ENCODE measurements around the gene RTCA. TPM values are rescaled to one million over a fixed set of nuclear protein-coding genes. Genes with fewer than 3 reads are reported as not detected.

Gene RTCA
- total and polyA plus RNA-seq, 2 donors (not counting 1 experiment from before 2014, with no cell fraction given) = 15.7 to 31.0 TPM

GRCh38 chr1:100277866-100278265, 11.8 kb downstream of the RTCA start:
- ATAC-seq (ENCODE audit: low read depth) (no peak), DNase-seq (peak; percentile 22)
- H3K4me1 Mint-ChIP-seq = no peaks in the 10 kb centered on the region
- intact Hi-C loops (cut with micrococcal nuclease) = loop anchor here (2.0 kb wide), 1 partner anchor 181 kb away; no protein-coding TSS in a partner anchor
- Histone ChIP-seq H3K4me3 (ENCODE audit: control extremely low read depth in 1 of 5, extremely low read depth in 1 of 5, insufficient read depth in 1 of 5, low read depth in 2 of 5, low read length in 4 of 5) (no peak overlapping the region), H3K27ac (ENCODE audit: low read length in 2 of 2) (no peak overlapping the region), H3K4me1 (ENCODE audit: control insufficient read depth in 2 of 2, insufficient read depth in 2 of 2, low read length in 2 of 2) (no peaks in the 10 kb centered on the region), H3K36me3 (replicated peaks in 1 of 2; ENCODE audit: control extremely low read depth in 1 of 2, control insufficient read depth in 1 of 2, extremely low read depth in 1 of 2, insufficient read depth in 2 of 2, low read length in 1 of 2) (peaks cover 5 to 81% of the 10 kb centered on the region in 2 experiments), H3K9ac (ENCODE audit: low read length) (no peak overlapping the region), H3K27me3 (replicated peaks in 1 of 4; ENCODE audit: control extremely low read depth in 1 of 4, control insufficient read depth in 3 of 4, insufficient read depth in 4 of 4, low read length in 3 of 4) (no peaks in the 10 kb centered on the region), H3K9me3 (ENCODE audit: control extremely low read depth in 1 of 3, control insufficient read depth in 2 of 3, insufficient read depth in 1 of 3, low read length in 2 of 3) (no peaks in the 10 kb centered on the region), H4K20me1 (ENCODE audit: control insufficient read depth, insufficient read depth, low read length, poor library complexity, severe bottlenecking) (no peaks in the 10 kb centered on the region), H3K4me2 (replicated peaks; ENCODE audit: low read depth, low read length, poor library complexity, severe bottlenecking) (no peak overlapping the region), H2AFZ (ENCODE audit: insufficient read depth, low read depth, low read length, poor library complexity, severe bottlenecking) (no peak overlapping the region), H3K79me2 (ENCODE audit: control insufficient read depth, insufficient read depth, low read length) (no peaks in the 10 kb centered on the region)
- CTCF ChIA-PET = interaction anchor here (0.7 to 1.8 kb wide), 4 partner anchors 177 to 183 kb away, joined by 3 to 6 read pairs (median 4); no protein-coding TSS in a partner anchor
- no CpG with 5 or more reads among the region's 1 CpG for WGBS (ENCODE audit: insufficient coverage)
- H3K27me3 Mint-ChIP-seq = no peaks in the 10 kb centered on the region
- no peak overlapping the region for H3K27ac Mint-ChIP-seq
- POLR2A ChIA-PET = no interaction called here
- TF ChIP-seq EZH2 (IDR thresholded peaks at IDR 0.05; ENCODE audit: borderline replicate concordance, insufficient read depth, low read depth, low read length, poor library complexity, severe bottlenecking) = no peak
- TF ChIP-seq CTCF (IDR thresholded peaks at IDR 0.05) = no peak
- no peaks in the 10 kb centered on the region for H3K9me3 Mint-ChIP-seq (ENCODE audit: insufficient read depth)
- no peak overlapping the region for H3K4me3 Mint-ChIP-seq

- Histone ChIP-seq H3K9ac (ENCODE audit: low read length) (no peak overlapping the region), H3K79me2 (ENCODE audit: control insufficient read depth, insufficient read depth, low read length) (no peaks in the 10 kb centered on the region), H4K20me1 (ENCODE audit: control insufficient read depth, insufficient read depth, low read length, poor library complexity, severe bottlenecking) (no peaks in the 10 kb centered on the region), H3K4me1 (ENCODE audit: control insufficient read depth in 2 of 2, insufficient read depth in 2 of 2, low read length in 2 of 2) (no peaks in the 10 kb centered on the region), H3K9me3 (ENCODE audit: control extremely low read depth in 1 of 3, control insufficient read depth in 2 of 3, insufficient read depth in 1 of 3, low read length in 2 of 3) (no peaks in the 10 kb centered on the region), H3K4me3 (ENCODE audit: control extremely low read depth in 1 of 5, extremely low read depth in 1 of 5, insufficient read depth in 1 of 5, low read depth in 2 of 5, low read length in 4 of 5) (no peak overlapping the region), H3K27me3 (replicated peaks in 1 of 4; ENCODE audit: control extremely low read depth in 1 of 4, control insufficient read depth in 3 of 4, insufficient read depth in 4 of 4, low read length in 3 of 4) (no peaks in the 10 kb centered on the region), H3K4me2 (replicated peaks; ENCODE audit: low read depth, low read length, poor library complexity, severe bottlenecking) (no peak overlapping the region), H3K36me3 (replicated peaks in 1 of 2; ENCODE audit: control extremely low read depth in 1 of 2, control insufficient read depth in 1 of 2, extremely low read depth in 1 of 2, insufficient read depth in 2 of 2, low read length in 1 of 2) (peaks cover 5 to 73% of the 10 kb centered on the region in 2 experiments), H3K27ac (ENCODE audit: low read length in 2 of 2) (no peak overlapping the region), H2AFZ (ENCODE audit: insufficient read depth, low read depth, low read length, poor library complexity, severe bottlenecking) (no peak overlapping the region)
- no peak for TF ChIP-seq CTCF (IDR thresholded peaks at IDR 0.05)
- TF ChIP-seq EZH2 (IDR thresholded peaks at IDR 0.05; ENCODE audit: borderline replicate concordance, insufficient read depth, low read depth, low read length, poor library complexity, severe bottlenecking) = no peak
- no peak for DNase-seq
- 100% methylated on average over 2 of the region's 3 CpGs for WGBS (ENCODE audit: insufficient coverage)
- Mint-ChIP-seq H3K27ac (no peak overlapping the region), H3K4me1 (no peaks in the 10 kb centered on the region), H3K4me3 (no peak overlapping the region), H3K9me3 (ENCODE audit: insufficient read depth) (no peaks in the 10 kb centered on the region), H3K27me3 (no peaks in the 10 kb centered on the region)
- no peak for ATAC-seq (ENCODE audit: low read depth)
- intact Hi-C loops (cut with micrococcal nuclease) = no loop called here
- POLR2A ChIA-PET = no interaction called here
- CTCF ChIA-PET = interaction anchor here (0.7 to 1.4 kb wide), 3 partner anchors 79 to 181 kb away, joined by 3 read pairs; no protein-coding TSS in a partner anchor
Measured at GRCh38 chr1:100279358-100279923, 13.4 kb downstream of the RTCA start.
